Measurements from ENCODE around the gene CDC20B.
A peak's percentile ranks its signal among the peaks of the same experiment; 100 is the strongest.
"Not testable (repeated sequence)": the region's sequence is repeated elsewhere in the genome, so short reads cannot be mapped to it uniquely, and the experiment has no call there.

The CDC20B gene

GRCh38 chr5:55160493-55161209 lies 12.3 kb downstream of the CDC20B start:
- peak; percentile 94 for DNase-seq (ENCODE audit: low read depth, low spot score)

- DNase-seq (ENCODE audit: low read depth, low spot score), result peak; percentile 90
Observed at GRCh38 chr5:55159763-55160492, 13.0 kb downstream of the CDC20B start, which contains the start of gene GPX8. Gene GPX8 (plus strand): TSS chr5:55160171. CDS start chr5:55160193, 22 bp downstream.

DNA sequence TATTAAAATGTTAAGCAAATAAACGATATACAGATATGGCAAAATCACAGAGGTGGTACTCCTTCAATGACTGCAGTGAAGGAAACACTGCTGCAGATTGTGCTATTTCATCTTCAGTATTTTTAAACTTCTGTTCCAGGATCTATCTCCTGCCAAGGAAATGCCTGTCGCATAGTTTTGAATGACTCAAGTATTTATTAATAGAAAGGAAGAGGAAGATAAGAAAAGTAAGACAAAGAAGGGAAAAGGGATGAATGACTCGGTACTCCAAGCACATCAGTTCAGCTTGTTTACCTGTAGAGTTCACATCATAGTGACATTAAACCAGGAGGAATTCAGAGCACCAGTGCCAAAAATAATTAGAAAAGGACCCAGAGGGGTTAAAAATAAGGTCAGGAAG lies 18.1 kb downstream of the CDC20B start:
- DNase-seq (ENCODE audit: low read depth, low spot score), result peak; percentile 54

- peak; percentile 37 for DNase-seq (ENCODE audit: low read depth, low spot score)
Observed at GRCh38 chr5:55151923-55152842, 20.8 kb downstream of the CDC20B start.

DNA sequence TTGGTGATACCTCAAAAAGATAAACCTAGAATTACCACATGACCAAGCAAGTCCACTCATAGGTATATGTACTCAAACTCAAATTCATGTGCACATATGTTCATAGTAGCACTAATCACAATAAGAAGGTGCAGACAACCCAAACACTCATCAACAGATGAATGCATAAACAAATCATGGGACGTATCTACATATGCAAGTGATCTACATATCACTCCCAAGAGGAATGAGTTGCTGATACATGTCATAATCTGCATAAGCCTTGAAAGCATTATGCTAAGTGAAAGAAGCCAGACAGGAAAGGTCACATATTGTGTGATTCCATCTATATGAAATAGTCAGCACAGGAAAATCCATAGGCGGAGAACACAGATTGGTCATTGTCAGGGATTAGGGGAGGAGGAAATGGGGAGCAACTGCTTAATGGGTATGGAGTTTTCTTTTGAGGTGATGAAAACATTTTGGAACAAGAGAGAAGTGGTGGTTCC lies 23.6 kb downstream of the CDC20B start:
- DNase-seq (ENCODE audit: low read depth, low spot score), result no peak

DNA sequence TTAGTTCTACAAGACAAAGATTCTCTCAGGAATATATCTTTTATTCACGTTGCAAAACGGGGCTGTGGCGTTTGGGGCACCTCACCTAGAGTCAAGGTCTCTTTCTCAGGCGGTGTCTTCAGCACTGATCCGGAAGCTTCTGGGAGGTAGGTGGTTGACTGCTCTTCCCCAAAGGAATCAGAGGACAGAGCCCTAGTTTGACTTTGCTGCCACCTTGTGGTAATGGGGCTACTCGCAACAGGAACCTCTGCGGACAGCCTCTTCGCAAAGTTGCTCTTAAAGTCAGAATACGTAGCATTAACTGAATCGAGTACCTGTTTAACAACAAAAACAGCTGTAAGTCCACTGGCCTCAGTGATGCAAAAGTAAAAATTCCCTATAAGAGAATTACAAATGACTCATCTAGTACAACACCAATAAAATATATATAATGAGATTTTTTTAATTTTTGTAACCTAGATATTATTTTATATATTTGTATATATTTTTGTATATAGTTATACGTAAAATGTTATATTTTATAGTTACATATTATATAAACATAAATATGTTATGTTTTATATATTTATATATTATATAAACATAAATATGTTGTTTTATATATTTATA lies 26.3 kb downstream of the CDC20B start:
- peak; percentile 90 for DNase-seq (ENCODE audit: low read depth, low spot score)

DNA sequence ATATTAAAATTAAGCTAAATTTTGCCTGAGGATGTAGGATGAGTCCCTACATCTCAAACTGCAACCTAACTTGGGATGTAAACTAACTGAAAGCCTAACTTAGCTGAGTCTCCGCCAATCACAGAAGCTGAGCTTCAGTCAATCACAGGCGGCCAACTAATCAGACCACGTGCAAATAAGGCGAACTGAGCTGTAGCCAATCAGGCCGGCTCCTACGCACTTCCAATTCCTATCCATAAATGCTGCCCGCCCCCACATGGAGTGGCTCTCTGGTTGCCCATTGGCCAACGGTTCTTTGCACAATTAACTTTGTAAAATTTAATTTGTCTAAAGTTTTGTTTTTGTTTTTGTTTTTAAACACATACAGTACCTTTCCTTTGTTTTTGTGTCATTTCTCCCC lies 26.9 kb downstream of the CDC20B start:
- DNase-seq (ENCODE audit: low read depth, low spot score), result no peak

GRCh38 chr5:55143624-55144023 lies 29.4 kb downstream of the CDC20B start:
- no peak for DNase-seq (ENCODE audit: low read depth, low spot score)

DNA sequence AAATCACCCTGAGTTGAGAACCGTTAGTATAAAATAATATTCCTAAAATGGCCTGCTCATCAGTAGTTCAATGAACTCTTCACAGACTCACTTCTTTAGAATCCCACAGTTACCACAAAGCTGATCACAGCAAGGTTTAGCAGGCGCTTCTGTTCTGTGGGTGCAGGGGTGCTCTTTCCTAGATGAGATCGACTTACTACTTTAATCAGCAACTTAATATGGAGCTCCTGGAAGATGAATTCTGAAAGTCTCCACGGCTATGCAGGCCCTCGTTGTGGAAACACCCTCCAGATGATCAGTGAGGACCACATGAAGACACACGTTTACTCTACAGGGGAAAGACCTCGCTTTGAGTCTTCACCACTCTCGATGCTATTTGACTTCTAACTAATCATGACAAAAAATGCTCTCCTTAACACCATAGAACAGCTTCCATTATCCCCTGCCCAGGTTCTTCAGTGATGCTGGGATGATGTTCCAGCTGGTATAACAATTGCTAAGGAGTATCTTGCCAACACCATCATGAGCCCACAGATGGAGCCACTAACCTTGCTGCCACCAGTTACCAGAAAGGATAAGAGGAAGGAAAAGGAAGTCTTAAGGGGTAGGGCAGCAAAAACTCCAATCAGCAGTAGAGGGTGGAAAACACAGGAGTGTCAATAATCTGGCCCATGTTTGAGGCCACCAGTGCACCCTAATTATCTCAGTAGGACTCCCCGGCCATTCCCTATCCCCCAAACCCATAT lies 30.9 kb downstream of the CDC20B start:
- no peak for DNase-seq (ENCODE audit: low read depth, low spot score)

GRCh38 chr5:55140908-55141665 lies 31.9 kb downstream of the CDC20B start:
- DNase-seq (ENCODE audit: low read depth, low spot score), result no peak

DNA sequence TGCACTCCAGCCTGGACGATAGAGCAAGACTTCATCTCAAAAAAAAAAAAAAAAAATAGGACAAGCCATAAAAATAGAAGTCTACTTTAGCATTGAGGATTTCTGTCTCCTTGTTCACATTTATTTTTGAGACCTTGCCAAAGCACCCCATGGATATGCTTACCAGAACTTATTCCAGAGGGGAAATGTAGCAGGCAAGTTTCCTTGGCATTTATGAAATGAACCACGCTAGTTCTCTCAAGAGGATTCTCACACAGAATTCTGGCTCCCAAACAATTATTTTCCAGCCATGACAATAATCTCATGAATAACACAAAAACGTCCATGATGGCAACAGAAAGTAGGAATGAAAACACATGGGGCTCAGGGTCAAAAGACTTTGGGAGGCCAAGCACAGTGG lies 36.5 kb downstream of the CDC20B start:
- DNase-seq (ENCODE audit: low read depth, low spot score), result no peak

GRCh38 chr5:55134053-55134722 lies 38.8 kb downstream of the CDC20B start:
- no peak for DNase-seq (ENCODE audit: low read depth, low spot score)

DNA sequence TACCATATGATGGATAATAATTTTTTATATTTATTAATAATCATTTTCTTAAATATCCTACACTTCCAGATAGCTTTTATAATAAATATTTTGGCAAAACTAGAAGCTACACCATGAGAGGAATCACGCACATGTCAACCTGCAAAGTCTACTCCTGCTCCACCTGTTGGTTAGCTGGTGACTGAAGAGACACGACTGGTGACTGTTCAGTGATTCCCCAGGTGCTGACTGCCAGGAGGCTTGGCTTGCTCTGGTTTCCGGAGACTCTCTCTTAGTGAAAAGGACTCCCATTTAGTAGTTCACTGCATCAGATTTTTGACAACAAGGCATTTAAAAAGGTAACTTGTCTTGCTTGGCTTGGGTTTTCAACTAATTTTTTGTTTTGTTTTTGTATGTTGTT lies 49.6 kb downstream of the CDC20B start:
- DNase-seq (ENCODE audit: low read depth, low spot score), result no peak

DNA sequence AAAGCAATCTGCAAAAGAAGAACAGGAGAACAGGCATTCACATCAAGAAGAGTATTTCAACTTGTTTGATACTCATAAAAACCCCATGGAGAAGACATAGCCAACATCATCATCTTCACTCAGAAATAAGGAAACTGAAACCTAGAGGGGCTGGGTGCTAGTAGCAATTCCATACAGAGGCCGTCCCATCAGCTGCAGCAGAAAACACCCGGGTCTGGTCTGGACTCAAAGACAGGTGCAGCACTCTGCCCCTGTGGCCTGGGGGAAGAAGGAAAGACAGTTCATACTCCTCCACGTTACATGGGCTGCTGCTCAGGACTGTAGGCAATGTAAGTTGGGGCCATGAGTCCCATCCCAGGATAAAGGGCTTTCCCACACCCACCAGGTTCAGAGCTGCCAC lies 58.9 kb downstream of the CDC20B start:
- no peak for DNase-seq (ENCODE audit: low read depth, low spot score)

GRCh38 chr5:55113327-55113726 lies 59.6 kb downstream of the CDC20B start:
- no peak for DNase-seq (ENCODE audit: low read depth, low spot score)

GRCh38 chr5:55110217-55110616 lies 62.8 kb downstream of the CDC20B start:
- no peak for DNase-seq (ENCODE audit: low read depth, low spot score)

GRCh38 chr5:55108661-55109060 lies 64.3 kb downstream of the CDC20B start:
- DNase-seq (ENCODE audit: low read depth, low spot score), result peak; percentile 7

DNA sequence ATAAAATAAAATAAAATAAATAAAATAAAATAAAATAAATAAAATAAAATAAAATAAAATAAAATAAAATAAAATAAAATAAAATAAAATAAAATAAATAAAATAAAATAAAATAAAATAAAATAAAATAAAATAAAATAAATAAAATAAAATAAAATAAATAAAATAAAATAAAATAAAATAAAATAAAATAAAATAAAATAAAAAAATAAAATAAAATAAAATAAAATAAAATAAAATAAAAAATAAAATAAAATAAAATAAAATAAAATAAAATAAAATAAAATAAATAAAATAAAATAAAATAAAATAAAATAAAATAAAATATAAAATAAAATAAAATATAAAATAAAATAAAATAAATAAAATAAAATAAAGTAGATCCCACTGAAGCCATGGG lies 67.0 kb downstream of the CDC20B start:
- DNase-seq (ENCODE audit: low read depth, low spot score), result not testable (repeated sequence)

DNA sequence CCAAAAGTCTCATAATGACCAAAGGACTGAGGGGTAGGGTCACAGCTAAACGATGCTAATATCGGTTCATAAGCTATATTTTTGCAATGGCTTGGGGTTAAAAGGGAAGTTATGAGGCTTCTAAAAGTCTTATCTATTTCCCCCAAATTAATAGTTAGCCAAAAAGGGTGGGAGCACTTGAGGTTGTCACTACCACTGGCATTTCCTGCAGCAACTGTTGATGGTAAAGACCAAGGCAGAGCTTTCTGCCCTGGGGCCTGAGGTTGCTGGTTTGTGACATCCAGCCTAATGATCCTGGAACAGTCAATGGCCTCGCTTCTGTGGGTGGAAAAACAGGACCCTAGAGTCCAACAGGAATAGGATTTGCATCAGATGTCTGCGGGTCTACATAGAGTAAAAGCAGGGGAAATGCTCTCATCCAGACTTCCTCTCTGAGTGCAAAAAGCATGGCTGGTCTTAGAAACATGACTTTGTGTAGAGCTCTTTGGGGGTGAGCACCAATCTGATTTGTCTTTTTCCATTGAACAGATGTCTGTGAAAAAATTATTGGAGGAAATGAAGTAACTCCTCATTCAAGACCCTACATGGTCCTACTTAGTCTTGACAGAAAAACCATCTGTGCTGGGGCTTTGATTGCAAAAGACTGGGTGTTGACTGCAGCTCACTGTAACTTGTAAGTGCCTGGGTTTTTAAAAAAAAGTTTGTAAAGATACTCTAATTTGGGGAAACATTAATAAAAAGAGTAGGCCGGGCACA lies 67.9 kb downstream of the CDC20B start:
- DNase-seq (ENCODE audit: low read depth, low spot score), result no peak

Data from astrocyte of the hippocampus (primary cell).